SK-N-SH treated with all-trans-retinoic acid at 6 μM for 48 hours (cell line): Measurements from ENCODE around the gene DDA1.
A peak's percentile ranks its signal among the peaks of the same experiment; 100 is the strongest.

Experiments
- ATAC-seq: fragments of 200-7000 bp; cut with Tn5 transposase; 3 replicates; pipeline ENCODE4 v1.9.1; 2020; ENCODE audit warnings: mild to moderate bottlenecking, moderate library complexity
- ARNTL ChIP-seq: fragments of 450-650 bp; formaldehyde crosslinking; IDR thresholded peaks from 2 replicates; pipeline ENCODE4 v1.5.0; 2020; ENCODE audit warnings: low read depth, mild to moderate bottlenecking, moderate library complexity, borderline replicate concordance
- BACH2 ChIP-seq: fragments of 250-450 bp; sonication (Bioruptor Pico); IDR thresholded peaks from 2 replicates; pipeline ENCODE4 v1.9.0; 2021; ENCODE audit warnings: mild to moderate bottlenecking, borderline replicate concordance
- CSDC2 ChIP-seq: fragments of 250-450 bp; sonication (Bioruptor Pico); IDR thresholded peaks from 2 replicates; pipeline ENCODE4 v1.5.0; 2020; ENCODE audit warnings: mild to moderate bottlenecking, moderate library complexity
- ESRRG ChIP-seq: fragments of 250-450 bp; sonication (Bioruptor Pico); IDR thresholded peaks from 2 replicates; pipeline ENCODE4 v1.6.1; 2021; ENCODE audit warnings: mild to moderate bottlenecking
- GLIS3 ChIP-seq: fragments of 250-450 bp; sonication (Bioruptor Pico); IDR thresholded peaks from 2 replicates; pipeline ENCODE4 v1.5.0; 2020; ENCODE audit warnings: mild to moderate bottlenecking, moderate library complexity
- ISL1 ChIP-seq: fragments of 250-450 bp; sonication (Bioruptor Pico); IDR thresholded peaks from 2 replicates; pipeline ENCODE4 v2.1.2; 2022; ENCODE audit warnings: mild to moderate bottlenecking, moderate library complexity
- OSR1 ChIP-seq: fragments of 250-450 bp; sonication (Bioruptor Pico); IDR thresholded peaks from 2 replicates; pipeline ENCODE4 v1.8.0; 2022; ENCODE audit warnings: moderate library complexity, mild to moderate bottlenecking, inconsistent platforms
- PATZ1 ChIP-seq: fragments of 250-450 bp; sonication (Bioruptor Pico); IDR thresholded peaks from 2 replicates; pipeline ENCODE4 v1.8.0; 2020; ENCODE audit warnings: mild to moderate bottlenecking, moderate library complexity, borderline replicate concordance
- RARB ChIP-seq: fragments of 250-450 bp; sonication (Bioruptor Pico); IDR thresholded peaks from 2 replicates; pipeline ENCODE4 v1.8.0; 2021; ENCODE audit warnings: mild to moderate bottlenecking, moderate library complexity
- SNAI2 ChIP-seq: fragments of 250-450 bp; sonication (Bioruptor Pico); IDR thresholded peaks from 2 replicates; pipeline ENCODE4 v1.5.0; 2020; ENCODE audit warnings: mild to moderate bottlenecking, moderate library complexity
- TCF4 ChIP-seq: fragments of 250-450 bp; sonication (Bioruptor Pico); IDR thresholded peaks from 2 replicates; pipeline ENCODE4 v1.8.0; 2021; ENCODE audit warnings: mild to moderate bottlenecking, moderate library complexity, borderline replicate concordance
- TOX ChIP-seq: fragments of 250-450 bp; sonication (Bioruptor Pico); IDR thresholded peaks from 2 replicates; pipeline ENCODE4 v1.8.0; 2021; ENCODE audit warnings: mild to moderate bottlenecking, moderate library complexity, borderline replicate concordance
- TSHZ2 ChIP-seq: fragments of 250-450 bp; sonication (Bioruptor Pico); IDR thresholded peaks from 2 replicates; pipeline ENCODE4 v1.5.0; 2020; ENCODE audit warnings: mild to moderate bottlenecking, moderate library complexity
- ZC3H10 ChIP-seq: fragments of 250-450 bp; sonication (Bioruptor Pico); IDR thresholded peaks from 2 replicates; pipeline ENCODE4 v1.5.1; 2021; ENCODE audit warnings: mild to moderate bottlenecking, moderate library complexity
- ZFP3 ChIP-seq: fragments of 250-450 bp; sonication (Bioruptor Pico); IDR thresholded peaks from 2 replicates; pipeline ENCODE4 v1.5.0; 2020; ENCODE audit warnings: mild to moderate bottlenecking, moderate library complexity
- ZFP30 ChIP-seq: fragments of 450-650 bp; formaldehyde crosslinking; IDR thresholded peaks from 2 replicates; pipeline ENCODE4 v1.5.0; 2022; ENCODE audit warnings: mild to moderate bottlenecking, moderate library complexity
- ZNF565 ChIP-seq: fragments of 450-650 bp; formaldehyde crosslinking; conservative IDR thresholded peaks from 2 replicates; pipeline ENCODE4 v1.5.0; 2020; ENCODE audit warnings: low read depth, mild to moderate bottlenecking, moderate library complexity
- ZNF70 ChIP-seq: fragments of 450-650 bp; formaldehyde crosslinking; IDR thresholded peaks from 2 replicates; pipeline ENCODE4 v1.5.0; 2020; ENCODE audit warnings: mild to moderate bottlenecking, moderate library complexity
- TF ChIP-seq, protein P1 (sequence below): fragments of 250-450 bp; sonication (Bioruptor Pico); IDR thresholded peaks from 2 replicates; pipeline ENCODE4 v1.8.0; 2021; ENCODE audit warnings: low read depth, mild to moderate bottlenecking, moderate library complexity, borderline replicate concordance
- TF ChIP-seq, protein P2 (sequence below): fragments of 250-450 bp; sonication (Bioruptor Pico); IDR thresholded peaks from 2 replicates; pipeline ENCODE4 v1.5.1; 2020; ENCODE audit warnings: low read depth, mild to moderate bottlenecking, moderate library complexity
- TF ChIP-seq, protein P3 (sequence below): fragments of 250-450 bp; sonication (Bioruptor Pico); IDR thresholded peaks from 2 replicates; pipeline ENCODE4 v1.5.1; 2021; ENCODE audit warnings: mild to moderate bottlenecking, moderate library complexity

Gene DDA1

DNA sequence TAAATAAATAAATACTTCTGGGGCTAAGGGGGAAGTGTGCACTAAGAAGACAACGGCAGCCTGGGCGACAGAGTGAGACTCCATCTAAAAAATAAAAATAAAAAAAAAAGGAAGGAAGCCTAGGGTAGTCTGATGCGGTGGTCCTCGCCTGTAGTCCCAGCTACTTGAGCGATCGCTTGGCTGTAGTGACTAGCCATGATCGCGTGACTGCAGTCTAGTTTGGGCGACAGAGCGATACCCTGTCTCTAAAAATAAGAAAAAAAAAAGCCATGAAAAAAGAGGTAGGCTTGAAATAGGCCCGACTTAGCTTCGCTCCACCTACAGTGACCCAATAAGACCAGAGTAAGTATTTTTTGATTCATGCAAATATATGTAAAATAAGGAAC, 42.8 kb upstream of the DDA1 start:
- ATAC-seq = no peak
- TF ChIP-seq, protein P1, sequence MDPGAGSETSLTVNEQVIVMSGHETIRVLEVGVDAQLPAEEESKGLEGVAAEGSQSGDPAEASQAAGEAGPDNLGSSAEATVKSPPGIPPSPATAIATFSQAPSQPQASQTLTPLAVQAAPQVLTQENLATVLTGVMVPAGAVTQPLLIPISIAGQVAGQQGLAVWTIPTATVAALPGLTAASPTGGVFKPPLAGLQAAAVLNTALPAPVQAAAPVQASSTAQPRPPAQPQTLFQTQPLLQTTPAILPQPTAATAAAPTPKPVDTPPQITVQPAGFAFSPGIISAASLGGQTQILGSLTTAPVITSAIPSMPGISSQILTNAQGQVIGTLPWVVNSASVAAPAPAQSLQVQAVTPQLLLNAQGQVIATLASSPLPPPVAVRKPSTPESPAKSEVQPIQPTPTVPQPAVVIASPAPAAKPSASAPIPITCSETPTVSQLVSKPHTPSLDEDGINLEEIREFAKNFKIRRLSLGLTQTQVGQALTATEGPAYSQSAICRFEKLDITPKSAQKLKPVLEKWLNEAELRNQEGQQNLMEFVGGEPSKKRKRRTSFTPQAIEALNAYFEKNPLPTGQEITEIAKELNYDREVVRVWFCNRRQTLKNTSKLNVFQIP (CRISPR knock-in tag) = no peak
- TF ChIP-seq PATZ1 (CRISPR knock-in tag) (no peak), ZC3H10 (CRISPR knock-in tag) (no peak), ZNF565 (CRISPR knock-in tag) (no peak), BACH2 (CRISPR knock-in tag) (no peak), SNAI2 (CRISPR knock-in tag) (no peak), TSHZ2 (CRISPR knock-in tag) (no peak), ZFP3 (no peak), OSR1 (CRISPR knock-in tag) (no peak), ISL1 (CRISPR knock-in tag) (no peak), ZFP30 (no peak), GLIS3 (CRISPR knock-in tag) (no peak), ZNF70 (CRISPR knock-in tag) (no peak), TOX (CRISPR knock-in tag) (no peak), RARB (CRISPR knock-in tag) (no peak), CSDC2 (no peak)
- TF ChIP-seq, protein P2, sequence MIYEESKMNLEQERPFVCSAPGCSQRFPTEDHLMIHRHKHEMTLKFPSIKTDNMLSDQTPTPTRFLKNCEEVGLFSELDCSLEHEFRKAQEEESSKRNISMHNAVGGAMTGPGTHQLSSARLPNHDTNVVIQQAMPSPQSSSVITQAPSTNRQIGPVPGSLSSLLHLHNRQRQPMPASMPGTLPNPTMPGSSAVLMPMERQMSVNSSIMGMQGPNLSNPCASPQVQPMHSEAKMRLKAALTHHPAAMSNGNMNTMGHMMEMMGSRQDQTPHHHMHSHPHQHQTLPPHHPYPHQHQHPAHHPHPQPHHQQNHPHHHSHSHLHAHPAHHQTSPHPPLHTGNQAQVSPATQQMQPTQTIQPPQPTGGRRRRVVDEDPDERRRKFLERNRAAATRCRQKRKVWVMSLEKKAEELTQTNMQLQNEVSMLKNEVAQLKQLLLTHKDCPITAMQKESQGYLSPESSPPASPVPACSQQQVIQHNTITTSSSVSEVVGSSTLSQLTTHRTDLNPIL = no peak

- peak; percentile 97 for ATAC-seq
- TF ChIP-seq ZNF70 (CRISPR knock-in tag) = peak; percentile 52; the same call in 1 of the 2 replicates
- no peak for TF ChIP-seq GLIS3 (CRISPR knock-in tag)
- no peak for TF ChIP-seq TOX (CRISPR knock-in tag)
- peak; percentile 40; the same call in 1 of the 2 replicates for TF ChIP-seq OSR1 (CRISPR knock-in tag)
- TF ChIP-seq TCF4 (CRISPR knock-in tag) = no peak
- TF ChIP-seq TSHZ2 (CRISPR knock-in tag) = peak; percentile 97
- TF ChIP-seq ZFP30 = peak; percentile 14; the same call in 1 of the 2 replicates
- TF ChIP-seq ARNTL = peak; percentile 66; the same call in 1 of the 2 replicates
- TF ChIP-seq, protein P2 = no peak
- TF ChIP-seq CSDC2 = peak; percentile 95
- TF ChIP-seq BACH2 (CRISPR knock-in tag) = peak; percentile 87; the same call in 1 of the 2 replicates
- TF ChIP-seq SNAI2 (CRISPR knock-in tag) = peak; percentile 99
- TF ChIP-seq, protein P3, sequence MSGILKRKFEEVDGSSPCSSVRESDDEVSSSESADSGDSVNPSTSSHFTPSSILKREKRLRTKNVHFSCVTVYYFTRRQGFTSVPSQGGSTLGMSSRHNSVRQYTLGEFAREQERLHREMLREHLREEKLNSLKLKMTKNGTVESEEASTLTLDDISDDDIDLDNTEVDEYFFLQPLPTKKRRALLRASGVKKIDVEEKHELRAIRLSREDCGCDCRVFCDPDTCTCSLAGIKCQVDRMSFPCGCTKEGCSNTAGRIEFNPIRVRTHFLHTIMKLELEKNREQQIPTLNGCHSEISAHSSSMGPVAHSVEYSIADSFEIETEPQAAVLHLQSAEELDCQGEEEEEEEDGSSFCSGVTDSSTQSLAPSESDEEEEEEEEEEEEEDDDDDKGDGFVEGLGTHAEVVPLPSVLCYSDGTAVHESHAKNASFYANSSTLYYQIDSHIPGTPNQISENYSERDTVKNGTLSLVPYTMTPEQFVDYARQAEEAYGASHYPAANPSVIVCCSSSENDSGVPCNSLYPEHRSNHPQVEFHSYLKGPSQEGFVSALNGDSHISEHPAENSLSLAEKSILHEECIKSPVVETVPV (CRISPR knock-in tag) = no peak
- TF ChIP-seq ESRRG (CRISPR knock-in tag) = peak; percentile 41; the same call in 1 of the 2 replicates
- TF ChIP-seq PATZ1 (CRISPR knock-in tag) = no peak
- TF ChIP-seq ZC3H10 (CRISPR knock-in tag) = no peak
These were observed 42.2 kb upstream of the DDA1 start, which contains the start of gene BABAM1 for GRCh38 chr19:17266975-17267788. BABAM1 (plus strand) TSS chr19:17267443; CDS start chr19:17268807, 1,364 bp downstream.
